B cell (primary cell): ENCODE measurements around the gene VTCN1. TPM values are rescaled to one million over a fixed set of nuclear protein-coding genes. Genes with fewer than 3 reads are reported as not detected.

ENCODE experiments used
- ATAC-seq: fragments of 200-7000 bp; cut with Tn5 transposase; one replicate; pipeline ENCODE4 v1.10.0; 2021; ENCODE audit warnings: low read depth, mild to moderate bottlenecking, moderate number of reproducible peaks, moderate library complexity
- CTCF ChIA-PET: fragments of 350-600 bp; sonication (Branson Sonifier 250); formaldehyde crosslinking; loops from one replicate; lab custom pipeline; 2021; ENCODE audit warnings: antibody characterized with exemption, inconsistent platforms; lab: Charles Lee
- POLR2A ChIA-PET: fragments of 350-600 bp; sonication (Branson Sonifier 250); formaldehyde crosslinking; loops from one replicate; lab custom pipeline; 2021; ENCODE audit warnings: antibody characterized with exemption; lab: Charles Lee
- DNase-seq: peaks from one replicate; pipeline ENCODE4 v3.0.0; 2013
- H2AFZ ChIP-seq: 2 replicates; pipeline ENCODE4 v1.6.1; 2012; ENCODE audit warnings: mild to moderate bottlenecking, low read depth, low read length; ENCODE audit not compliant: insufficient read depth, poor library complexity, severe bottlenecking
- H3K27ac ChIP-seq, 2 donors: 1 replicate in 1 of 2; 2 replicates in 1 of 2; pipeline ENCODE4 v1.5.1; 2012 to 2013; ENCODE audit warnings: low read length in 2 of 2, mild to moderate bottlenecking in 2 of 2, moderate library complexity in 1 of 2
- H3K27me3 ChIP-seq, 4 experiments: fragments of 200-600 bp in 1 of 4; sonication (generic) in 1 of 4; replicated peaks in 1 of 4; 1 replicate in 2 of 4; 2 replicates in 2 of 4; pipeline versions ENCODE4 v1.6.1 to v1.7.0; 2013 to 2016; ENCODE audit warnings: low read length in 3 of 4, mild to moderate bottlenecking in 2 of 4, mixed read lengths in 1 of 4, moderate library complexity in 1 of 4; ENCODE audit not compliant: insufficient read depth in 4 of 4, control insufficient read depth in 3 of 4; ENCODE audit errors: control extremely low read depth in 1 of 4
- H3K36me3 ChIP-seq, 2 experiments: replicated peaks in 1 of 2; 1 replicate in 1 of 2; 2 replicates in 1 of 2; pipeline versions ENCODE4 v1.6.1 to v1.7.1; 2013; ENCODE audit warnings: low read length in 1 of 2; ENCODE audit not compliant: insufficient read depth in 2 of 2, control insufficient read depth in 1 of 2; ENCODE audit errors: control extremely low read depth in 1 of 2, extremely low read depth in 1 of 2
- H3K4me1 ChIP-seq, 2 donors: fragments of 200-600 bp in 1 of 2; sonication (generic) in 1 of 2; 1 replicate in 1 of 2; 2 replicates in 1 of 2; pipeline versions ENCODE4 v1.5.1 to v1.6.1; 2013 to 2017; ENCODE audit warnings: low read length in 2 of 2; ENCODE audit not compliant: control insufficient read depth in 2 of 2, insufficient read depth in 2 of 2
- H3K4me2 ChIP-seq: replicated peaks from 2 replicates; pipeline ENCODE3; 2012; ENCODE audit warnings: mild to moderate bottlenecking, low read depth, low read length; ENCODE audit not compliant: poor library complexity, severe bottlenecking
- H3K4me3 ChIP-seq, 5 experiments: fragments of 200-600 bp in 1 of 5; sonication (generic) in 1 of 5; 1 replicate in 3 of 5; 2 replicates in 2 of 5; pipeline versions ENCODE4 v1.5.1 to v1.7.0; 2011 to 2016; ENCODE audit warnings: low read length in 4 of 5, mild to moderate bottlenecking in 4 of 5, low read depth in 2 of 5, control low read depth in 1 of 5, moderate library complexity in 1 of 5; ENCODE audit not compliant: insufficient read depth in 1 of 5; ENCODE audit errors: control extremely low read depth in 1 of 5, extremely low read depth in 1 of 5
- H3K79me2 ChIP-seq: fragments of 200-600 bp; sonication (generic); one replicate; pipeline ENCODE4 v1.6.0; 2016; ENCODE audit warnings: low read length; ENCODE audit not compliant: control insufficient read depth, insufficient read depth
- H3K9ac ChIP-seq: fragments of 200-600 bp; sonication (generic); 2 replicates; pipeline ENCODE4 v1.6.1; 2017; ENCODE audit warnings: mild to moderate bottlenecking, low read length, moderate library complexity
- H3K9me3 ChIP-seq, 3 donors: one replicate each; pipeline versions ENCODE4 v1.6.1 to v1.7.1; 2013; ENCODE audit warnings: low read length in 2 of 3; ENCODE audit not compliant: control insufficient read depth in 2 of 3, insufficient read depth in 1 of 3; ENCODE audit errors: control extremely low read depth in 1 of 3
- H4K20me1 ChIP-seq: 2 replicates; pipeline ENCODE4 v1.6.0; 2012; ENCODE audit warnings: mild to moderate bottlenecking, low read length; ENCODE audit not compliant: insufficient read depth, control insufficient read depth, poor library complexity, severe bottlenecking
- H3K27ac Mint-ChIP-seq: one replicate; pipeline ENCODE4 v1.8.0; 2021; ENCODE audit warnings: mixed read lengths
- H3K27me3 Mint-ChIP-seq: one replicate; pipeline ENCODE4 v1.8.0; 2021; ENCODE audit warnings: mixed read lengths
- H3K4me1 Mint-ChIP-seq: one replicate; pipeline ENCODE4 v1.8.0; 2021; ENCODE audit warnings: mixed read lengths
- H3K4me3 Mint-ChIP-seq: one replicate; pipeline ENCODE4 v1.8.0; 2021; ENCODE audit warnings: mixed read lengths
- H3K9me3 Mint-ChIP-seq: one replicate; pipeline ENCODE4 v1.8.0; 2022; ENCODE audit warnings: mixed read lengths; ENCODE audit not compliant: insufficient read depth
- EZH2 ChIP-seq: IDR thresholded peaks from 2 replicates; pipeline ENCODE4 v1.6.1; 2012; ENCODE audit warnings: borderline replicate concordance, low read depth, mild to moderate bottlenecking, moderate library complexity, low read length; ENCODE audit not compliant: insufficient read depth, poor library complexity, severe bottlenecking
- WGBS: methylation state at CpG from one replicate; pipeline ENCODE4 v1.1.5; 2013; ENCODE audit warnings: missing lambda C conversion rate; ENCODE audit not compliant: insufficient coverage; 5-methylcytosine and 5-hydroxymethylcytosine counted together
- intact Hi-C: fragments of 100-400 bp; cut with micrococcal nuclease; formaldehyde crosslinking; loops from one replicate; pipeline ENCODE4 v1.10.0; 2022
- polyA plus RNA-seq: library from polyadenylated mRNA; depleted of rRNA; stranded (reverse); fragments of >200 nt; gene quantifications from 2 replicates; pipeline ENCODE4 v1.2.3, GENCODE V29; 2012
- total RNA-seq, 2 donors: library from RNA; stranded (reverse); fragments of 120-200 nt in 1 of 2; gene quantifications; 1 replicate in 1 of 2; 2 replicates in 1 of 2; pipeline versions ENCODE4 v1.2.3 to v1.2.4, GENCODE V29; 2013 to 2022
- TF ChIP-seq, protein P1 (sequence below): fragments of 200-600 bp; IDR thresholded peaks from one replicate; pipeline ENCODE4 v1.8.0; 2022; ENCODE audit warnings: antibody characterized with exemption, mild to moderate bottlenecking

VTCN1 gene
- total and polyA plus RNA-seq, 2 donors (not counting 1 experiment from before 2014, with no cell fraction given), result not detected

- Histone ChIP-seq H3K9ac (no peak overlapping the region), H3K4me3 (no peak overlapping the region), H3K27me3 (no peaks in the 10 kb centered on the region), H3K9me3 (peaks cover 0 to 3% (median 0%) of the 10 kb centered on the region in 3 donors), H3K27ac (no peak overlapping the region), H3K79me2 (no peaks in the 10 kb centered on the region), H2AFZ (no peak overlapping the region), H4K20me1 (no peaks in the 10 kb centered on the region), H3K4me2 (no peak overlapping the region), H3K36me3 (no peaks in the 10 kb centered on the region), H3K4me1 (no peaks in the 10 kb centered on the region)
- DNase-seq (no peak), ATAC-seq (no peak)
- no peak overlapping the region for H3K4me3 Mint-ChIP-seq
- TF ChIP-seq EZH2, result no peak
- TF ChIP-seq, protein P1, sequence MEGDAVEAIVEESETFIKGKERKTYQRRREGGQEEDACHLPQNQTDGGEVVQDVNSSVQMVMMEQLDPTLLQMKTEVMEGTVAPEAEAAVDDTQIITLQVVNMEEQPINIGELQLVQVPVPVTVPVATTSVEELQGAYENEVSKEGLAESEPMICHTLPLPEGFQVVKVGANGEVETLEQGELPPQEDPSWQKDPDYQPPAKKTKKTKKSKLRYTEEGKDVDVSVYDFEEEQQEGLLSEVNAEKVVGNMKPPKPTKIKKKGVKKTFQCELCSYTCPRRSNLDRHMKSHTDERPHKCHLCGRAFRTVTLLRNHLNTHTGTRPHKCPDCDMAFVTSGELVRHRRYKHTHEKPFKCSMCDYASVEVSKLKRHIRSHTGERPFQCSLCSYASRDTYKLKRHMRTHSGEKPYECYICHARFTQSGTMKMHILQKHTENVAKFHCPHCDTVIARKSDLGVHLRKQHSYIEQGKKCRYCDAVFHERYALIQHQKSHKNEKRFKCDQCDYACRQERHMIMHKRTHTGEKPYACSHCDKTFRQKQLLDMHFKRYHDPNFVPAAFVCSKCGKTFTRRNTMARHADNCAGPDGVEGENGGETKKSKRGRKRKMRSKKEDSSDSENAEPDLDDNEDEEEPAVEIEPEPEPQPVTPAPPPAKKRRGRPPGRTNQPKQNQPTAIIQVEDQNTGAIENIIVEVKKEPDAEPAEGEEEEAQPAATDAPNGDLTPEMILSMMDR, result no peak
- ChIA-PET CTCF (no interaction called here), POLR2A (no interaction called here)
- H3K4me1 Mint-ChIP-seq, result no peaks in the 10 kb centered on the region
- 98% methylated on average over 4 of the region's 6 CpGs for WGBS
- H3K9me3 Mint-ChIP-seq, result no peaks in the 10 kb centered on the region
- peaks cover 4% of the 10 kb centered on the region for H3K27me3 Mint-ChIP-seq
- H3K27ac Mint-ChIP-seq, result no peak overlapping the region
- intact Hi-C loops, result no loop called here
These were observed 34.1 kb downstream of the VTCN1 start for GRCh38 chr1:117176579-117176978.

DNA sequence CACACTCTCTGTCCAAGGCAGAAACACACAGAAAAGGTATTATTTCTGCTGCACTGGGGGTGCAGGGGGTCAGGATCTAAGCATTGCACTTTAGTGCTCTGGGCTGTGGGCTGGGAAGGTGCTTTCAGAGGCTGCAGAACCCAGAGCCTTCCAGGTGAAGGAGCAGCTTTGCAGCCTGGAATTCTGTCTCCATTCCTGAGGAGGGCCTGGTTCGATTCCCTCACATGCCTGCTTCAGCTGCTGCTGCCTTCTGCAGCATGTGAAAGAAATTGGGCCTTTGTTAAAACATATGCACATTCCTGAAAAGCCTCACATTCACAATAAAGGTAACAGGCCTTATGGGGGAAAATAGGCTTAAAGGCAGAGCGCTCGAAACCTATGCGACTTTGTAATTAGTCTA, 35.9 kb downstream of the VTCN1 start:
- ChIA-PET CTCF (no interaction called here), POLR2A (no interaction called here)
- Mint-ChIP-seq H3K27ac (no peak overlapping the region), H3K4me1 (no peaks in the 10 kb centered on the region), H3K9me3 (no peaks in the 10 kb centered on the region), H3K27me3 (peaks cover 4% of the 10 kb centered on the region), H3K4me3 (no peak overlapping the region)
- Histone ChIP-seq H3K9ac (no peak overlapping the region), H3K9me3 (peaks cover 0 to 3% (median 0%) of the 10 kb centered on the region in 3 donors), H3K4me3 (no peak overlapping the region), H3K27me3 (no peaks in the 10 kb centered on the region), H3K27ac (no peak overlapping the region), H3K79me2 (no peaks in the 10 kb centered on the region), H3K4me1 (no peaks in the 10 kb centered on the region), H3K36me3 (no peaks in the 10 kb centered on the region), H2AFZ (no peak overlapping the region), H4K20me1 (no peaks in the 10 kb centered on the region), H3K4me2 (no peak overlapping the region)
- TF ChIP-seq, protein P1, result no peak
- TF ChIP-seq EZH2, result no peak
- no CpG with 5 or more reads among the region's 4 CpGs for WGBS
- ATAC-seq (no peak), DNase-seq (no peak)
- intact Hi-C loops, result no loop called here
